ENCODE data around the gene TRAM1L1. TPM values are rescaled to one million over a fixed set of nuclear protein-coding genes. Genes with fewer than 3 reads are reported as not detected.

TRAM1L1 gene
- 1.5 and 2.6 TPM in 2 replicates for total RNA-seq (2014; rRNA removed; shearing (Covaris generic))

GRCh38 chr4:117084866-117085701 is at the start of gene TRAM1L1:
Gene TRAM1L1, minus strand, starts transcription at chr4:117085576. Its CDS starts 183 bp downstream, at chr4:117085393.

All from A375 (cell line).